T-helper 2 cell (primary cell): ENCODE data around the gene SMIM36.
A peak's percentile ranks its signal among the peaks of the same experiment; 100 is the strongest.
"Not testable (repeated sequence)": the region's sequence is repeated elsewhere in the genome, so short reads cannot be mapped to it uniquely, and the experiment has no call there.

Experiments
- DNase-seq, 5 experiments: peaks; one replicate each; pipeline versions ENCODE4 v3.0.0 to v3.0.0-alpha.2; 2012 to 2022
- total RNA-seq, 2 donors: gene quantifications; one replicate each; lab custom pipeline; 2026; lab: John Stamatoyannopoulos, UW

Gene SMIM36
- total RNA-seq, result 0 reads per million in 2 donors

DNA sequence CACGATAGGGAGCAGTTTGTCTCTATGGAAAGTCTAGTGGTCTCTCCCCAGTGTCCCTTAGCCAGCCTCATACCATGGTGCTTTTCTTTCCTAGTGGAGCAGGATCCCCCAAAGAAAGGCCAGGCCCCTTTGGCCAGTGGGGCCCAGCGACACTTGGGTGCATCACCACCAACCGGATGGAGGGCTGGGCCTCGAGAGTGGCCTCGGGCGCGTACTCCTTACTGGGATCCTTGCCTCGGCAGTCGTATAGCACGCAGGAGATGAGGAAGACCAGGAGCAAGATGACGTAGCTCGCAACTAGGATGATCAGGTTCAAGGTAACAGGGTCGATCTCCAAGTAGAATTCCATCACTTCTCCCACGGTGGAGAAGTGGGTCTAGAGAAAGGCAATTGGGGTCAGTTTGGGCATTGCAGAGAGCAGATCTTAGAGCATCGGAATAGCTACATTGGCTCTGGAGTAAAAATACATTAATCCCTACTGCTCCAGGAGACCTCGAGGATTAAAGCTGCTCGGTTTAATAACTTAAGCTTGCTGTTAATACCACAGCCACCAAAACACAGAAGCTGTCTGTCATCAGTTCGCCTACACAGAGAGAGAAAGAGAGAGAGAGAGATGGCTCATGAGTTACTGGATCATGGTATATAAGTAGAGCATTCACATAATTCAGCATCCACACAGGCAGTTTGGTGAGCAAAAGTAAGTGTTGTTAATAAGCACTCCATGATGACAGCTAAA, at the start of gene SMIM36:
Gene SMIM36 (minus strand): TSS at position 467 of the 736 bp plus-strand sequence.
- no peak for DNase-seq

- no peak for DNase-seq
These were observed 44.5 kb upstream of the SMIM36 start for GRCh38 chr17:55555772-55556171.

- DNase-seq, result no peak
These were observed 37.9 kb upstream of the SMIM36 start for GRCh38 chr17:55549140-55549539.

GRCh38 chr17:55546991-55547664, 35.9 kb upstream of the SMIM36 start:
- no peak for DNase-seq

GRCh38 chr17:55546481-55546880, 35.2 kb upstream of the SMIM36 start:
- DNase-seq, result no peak

- DNase-seq, result no peak
These were observed 34.6 kb upstream of the SMIM36 start for GRCh38 chr17:55545806-55546205.

GRCh38 chr17:55543709-55544108, 32.5 kb upstream of the SMIM36 start:
- no peak for DNase-seq

DNA sequence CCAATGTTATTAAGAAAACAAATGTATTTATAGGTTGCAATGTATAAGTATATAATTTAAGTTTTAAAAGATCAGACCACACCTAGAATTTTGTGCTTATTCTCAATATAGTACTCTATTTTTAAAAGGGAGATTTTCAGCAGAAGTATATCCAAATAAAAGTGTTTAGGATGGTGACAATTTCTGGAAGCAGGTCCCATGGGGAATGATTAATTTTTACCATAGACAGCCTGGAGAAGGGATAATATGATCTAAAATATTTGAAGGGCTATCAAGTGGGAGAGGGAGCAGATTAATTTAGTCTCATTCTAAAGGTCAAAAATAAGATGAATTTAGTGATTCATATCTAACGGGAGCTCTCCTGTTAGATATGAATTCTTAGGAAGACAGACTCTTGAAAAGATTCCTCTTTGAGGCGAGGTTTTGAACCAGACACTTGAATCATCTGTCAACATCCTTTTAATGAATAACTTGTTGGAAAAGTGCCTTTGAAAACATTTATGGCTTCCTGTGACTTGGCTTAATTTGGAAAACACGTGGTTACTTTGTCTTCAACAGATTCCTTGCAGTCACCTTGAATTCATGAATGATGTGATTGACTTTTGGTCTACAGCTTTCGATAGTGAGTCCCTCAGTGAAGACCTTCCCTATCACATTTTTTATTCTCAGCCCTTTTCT, 29.3 kb upstream of the SMIM36 start:
- no peak for DNase-seq

DNA sequence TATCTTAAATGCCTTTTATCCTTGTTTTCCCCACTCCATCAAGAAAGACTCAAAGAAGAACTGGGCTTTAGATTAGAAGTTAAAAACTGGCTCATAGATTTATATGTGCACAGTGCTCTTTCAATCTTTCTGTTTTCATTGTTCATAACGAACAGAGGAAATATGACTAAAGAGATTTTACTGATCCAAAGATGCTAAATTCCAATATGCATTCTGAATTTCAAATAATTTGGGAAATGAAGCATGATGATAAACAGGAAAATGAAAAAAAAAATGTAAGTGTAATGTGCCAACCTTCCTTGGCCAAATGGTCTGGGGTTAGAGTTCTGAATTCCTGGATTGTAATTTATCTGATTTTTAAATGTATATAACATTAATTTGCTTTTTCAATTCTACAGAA, 25.0 kb upstream of the SMIM36 start:
- no peak for DNase-seq

GRCh38 chr17:55533608-55534007, 22.4 kb upstream of the SMIM36 start:
- DNase-seq, result no peak

DNA sequence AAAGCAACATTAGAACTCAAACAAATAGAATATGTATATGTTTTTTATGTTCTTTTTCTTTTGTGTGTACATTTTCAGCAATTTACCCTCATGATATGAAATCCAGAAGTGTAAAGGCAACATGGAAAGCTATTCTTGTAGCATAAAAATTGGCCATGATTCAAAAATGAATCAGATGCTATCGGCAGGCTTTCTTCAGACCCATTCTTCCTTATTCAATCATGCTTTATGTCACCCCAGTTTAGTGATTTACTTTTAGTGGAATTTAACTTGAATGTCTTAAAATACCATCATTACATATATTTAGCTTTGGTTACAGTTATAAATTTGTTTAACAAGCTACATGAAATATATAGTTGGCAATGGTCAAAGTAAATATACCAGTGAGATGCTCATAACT, 21.4 kb upstream of the SMIM36 start:
- DNase-seq, result no peak

- no peak for DNase-seq
These were observed 19.9 kb upstream of the SMIM36 start for GRCh38 chr17:55531053-55531728.

- no peak for DNase-seq
These were observed 18.8 kb upstream of the SMIM36 start for GRCh38 chr17:55530064-55530463.

DNA sequence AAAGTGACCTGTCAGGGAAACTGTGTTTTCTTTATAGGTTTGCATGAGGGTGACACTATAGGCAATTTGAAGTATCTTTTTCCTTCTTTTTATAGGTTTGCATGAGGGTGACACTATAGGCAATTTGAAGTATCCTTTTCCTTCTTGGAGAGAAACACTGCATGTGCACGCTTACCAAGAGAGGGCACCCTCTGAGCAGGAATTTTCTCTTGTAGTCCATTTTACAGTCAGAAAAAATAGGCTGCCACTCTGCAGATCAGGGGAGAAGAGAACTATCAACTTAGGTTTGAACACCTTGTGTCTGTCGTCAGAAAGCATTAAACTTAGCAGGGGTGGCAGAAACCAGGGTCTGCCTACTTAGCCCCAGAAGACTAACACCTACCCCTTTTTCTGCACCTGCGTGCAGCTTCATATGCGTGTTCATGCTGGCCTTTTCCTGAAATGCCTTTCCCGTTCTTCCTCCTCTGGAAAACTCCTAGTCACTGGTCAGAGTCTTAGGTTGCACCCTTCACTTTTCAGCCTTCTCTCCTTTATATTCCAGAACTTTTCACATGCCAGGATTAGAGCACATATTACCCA, 16.4 kb upstream of the SMIM36 start:
- peak in 1 of 5 experiments; percentile 18 for DNase-seq

GRCh38 chr17:55524440-55525220, 13.4 kb upstream of the SMIM36 start:
- peak in 1 of 5 experiments; percentile 65 for DNase-seq

DNA sequence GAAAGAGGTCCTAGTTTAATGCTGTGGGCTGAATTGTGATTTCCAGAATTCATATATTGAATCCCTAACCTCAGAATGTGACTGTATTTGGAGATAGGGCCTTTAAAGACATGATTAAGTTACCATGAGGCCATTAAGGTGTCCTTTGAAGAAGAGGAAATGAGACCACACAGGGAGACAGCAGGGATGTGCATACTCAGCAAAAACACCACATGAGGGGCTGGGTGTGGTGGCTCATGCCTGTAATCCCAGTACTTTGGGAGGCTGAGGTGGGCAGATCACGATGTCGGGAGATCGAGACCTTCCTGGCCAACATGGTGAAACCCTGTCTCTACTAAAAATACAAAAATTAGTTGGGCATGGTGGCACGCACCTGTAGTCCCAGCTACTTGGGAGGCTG, 11.8 kb upstream of the SMIM36 start:
- not testable (repeated sequence) for DNase-seq

DNA sequence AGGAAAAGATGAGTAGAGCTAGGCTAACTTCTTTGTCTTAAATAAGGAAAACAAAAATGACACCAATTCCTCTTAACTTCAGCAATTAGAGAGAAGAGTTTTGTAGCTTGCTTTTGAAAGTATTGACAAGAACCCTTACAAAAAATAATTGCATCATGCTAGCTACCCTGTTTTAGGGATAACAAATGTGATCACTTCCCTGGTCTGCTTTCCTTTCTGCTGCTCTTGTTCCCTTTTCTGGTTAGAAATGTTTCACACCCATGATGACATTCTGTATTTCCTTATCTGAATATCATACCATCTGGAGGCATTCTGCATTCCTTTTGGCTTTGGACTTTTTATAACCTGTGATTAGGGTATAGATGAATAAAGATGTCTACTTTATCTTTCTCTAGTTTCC, 9.9 kb upstream of the SMIM36 start:
- no peak for DNase-seq

- DNase-seq, result no peak
These were observed 9.2 kb upstream of the SMIM36 start for GRCh38 chr17:55520402-55520801.

- no peak for DNase-seq
These were observed 7.3 kb upstream of the SMIM36 start for GRCh38 chr17:55518510-55518909.

GRCh38 chr17:55513885-55514590, 2.8 kb upstream of the SMIM36 start:
- peak; percentile 14 to 64 (median 38) for DNase-seq

DNA sequence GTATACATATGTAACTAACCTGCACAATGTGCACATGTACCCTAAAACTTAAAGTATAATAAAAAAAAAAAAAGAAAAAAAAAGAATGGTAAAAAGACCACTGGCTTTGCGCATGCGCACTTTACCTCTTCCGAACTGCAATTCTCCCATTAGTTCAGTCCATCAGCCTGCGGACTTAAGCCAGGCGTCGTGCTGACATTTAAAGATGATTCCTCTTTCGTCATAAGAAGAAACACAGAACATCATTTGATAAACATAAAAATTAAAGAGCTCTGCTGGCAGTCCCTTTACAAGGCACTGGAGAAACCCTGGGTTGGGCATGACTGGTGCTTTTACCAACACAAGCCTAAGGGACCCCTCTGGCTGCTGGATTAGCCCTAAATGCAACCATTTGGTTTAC, 3.6 kb downstream of the SMIM36 start:
- not testable (repeated sequence) for DNase-seq
